Activated CD4-positive, alpha-beta memory T cell treated with anti-CD3 and anti-CD28 coated beads for 36 hours (primary cell): ENCODE measurements around the gene MRLN. TPM values are rescaled to one million over a fixed set of nuclear protein-coding genes. Genes with fewer than 3 reads are reported as not detected.
"Not testable (repeated sequence)": the region's sequence is repeated elsewhere in the genome, so short reads cannot be mapped to it uniquely, and the experiment has no call there.

ENCODE experiments used
- CTCF ChIA-PET: fragments of 350-600 bp; sonication (Branson Sonifier 250); formaldehyde crosslinking; loops from one replicate; lab custom pipeline; 2021; ENCODE audit warnings: antibody characterized with exemption, inconsistent platforms; lab: Charles Lee
- POLR2A ChIA-PET: fragments of 350-600 bp; sonication (Branson Sonifier 250); formaldehyde crosslinking; loops from one replicate; lab custom pipeline; 2021; ENCODE audit warnings: antibody characterized with exemption; lab: Charles Lee
- DNase-seq: peaks from one replicate; pipeline ENCODE4 v3.0.0-alpha.2; 2020
- H3K27ac Mint-ChIP-seq: one replicate; pipeline ENCODE4 v1.8.0; 2021; ENCODE audit warnings: mixed read lengths
- H3K27me3 Mint-ChIP-seq: one replicate; pipeline ENCODE4 v1.8.0; 2021; ENCODE audit warnings: mixed read lengths
- H3K36me3 Mint-ChIP-seq: one replicate; pipeline ENCODE4 v1.8.0; 2021; ENCODE audit warnings: mixed read lengths
- H3K4me1 Mint-ChIP-seq: one replicate; pipeline ENCODE4 v1.8.0; 2021; ENCODE audit warnings: low read depth, mixed read lengths
- H3K4me3 Mint-ChIP-seq: one replicate; pipeline ENCODE4 v1.8.0; 2021; ENCODE audit warnings: mild to moderate bottlenecking, mixed read lengths
- H3K9me3 Mint-ChIP-seq: one replicate; pipeline ENCODE4 v1.8.0; 2021; ENCODE audit warnings: mixed read lengths
- intact Hi-C: fragments of 100-400 bp; cut with micrococcal nuclease; formaldehyde crosslinking; loops from one replicate; pipeline ENCODE4 v1.15.1; 2023
- total RNA-seq, 2 experiments: library from RNA; stranded (reverse); gene quantifications; one replicate each; pipeline ENCODE4 v1.2.3, GENCODE V29; 2021

The MRLN gene
- not detected for total RNA-seq

GRCh38 chr10:59753267-59753666 lies at the start of gene MRLN:
Gene MRLN (minus strand): TSS chr10:59753455.
- ChIA-PET CTCF (no interaction called here), POLR2A (no interaction called here)
- no peaks in the 10 kb centered on the region for H3K9me3 Mint-ChIP-seq
- intact Hi-C loops = no loop called here
- H3K27me3 Mint-ChIP-seq = peaks cover 16% of the 10 kb centered on the region
- no peaks in the 10 kb centered on the region for H3K4me1 Mint-ChIP-seq
- H3K36me3 Mint-ChIP-seq = no peaks in the 10 kb centered on the region
- H3K27ac Mint-ChIP-seq = no peak within 1 kb of the TSS
- no peak for DNase-seq
- no peak within 1 kb of the TSS for H3K4me3 Mint-ChIP-seq

DNA sequence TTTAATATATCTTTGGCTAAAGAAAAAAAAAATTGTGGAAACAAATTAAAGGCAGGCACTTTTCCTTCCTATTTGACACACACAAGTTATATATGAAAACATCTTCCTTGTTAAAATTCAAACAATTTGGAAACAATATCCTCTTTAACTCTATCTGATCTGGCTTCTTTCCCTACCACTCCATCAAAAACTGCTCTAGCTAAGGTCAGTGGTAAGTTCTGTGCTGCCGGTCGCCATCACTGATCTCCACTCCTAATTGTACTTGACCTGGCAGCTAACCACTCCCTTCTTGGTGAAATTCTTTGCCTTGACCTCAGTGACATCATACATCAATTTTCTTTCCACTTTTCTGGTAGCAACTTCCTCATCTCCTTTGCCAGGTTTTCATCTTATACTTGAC lies 47.9 kb upstream of the MRLN start:
- H3K27ac Mint-ChIP-seq = no peak overlapping the region
- H3K36me3 Mint-ChIP-seq = peaks cover 75% of the 10 kb centered on the region
- DNase-seq = no peak
- ChIA-PET POLR2A (no interaction called here), CTCF (no interaction called here)
- peaks cover 2% of the 10 kb centered on the region for H3K9me3 Mint-ChIP-seq
- intact Hi-C loops = no loop called here
- H3K4me1 Mint-ChIP-seq = peaks cover 5% of the 10 kb centered on the region
- H3K4me3 Mint-ChIP-seq = no peak overlapping the region
- H3K27me3 Mint-ChIP-seq = no peaks in the 10 kb centered on the region

DNA sequence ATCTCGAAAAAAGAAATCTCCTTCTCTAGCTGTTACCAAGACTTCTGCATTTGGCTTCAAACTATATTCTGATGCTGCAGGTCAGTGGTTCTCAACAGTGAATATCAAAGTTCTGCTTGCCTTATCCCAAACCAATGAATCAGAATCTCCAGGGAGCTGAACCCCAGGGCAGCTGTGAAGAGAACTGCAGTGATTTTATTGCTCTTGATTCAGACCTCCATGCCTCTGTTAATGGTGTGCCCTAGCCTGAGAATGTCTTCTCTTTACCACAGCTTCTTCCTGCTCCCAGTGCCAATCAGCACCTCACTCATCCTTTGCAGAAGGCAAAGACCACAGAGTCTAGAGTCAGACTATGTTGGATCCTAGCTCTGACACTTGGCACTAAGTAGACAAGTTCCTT lies 46.2 kb upstream of the MRLN start:
- peaks cover 73% of the 10 kb centered on the region for H3K36me3 Mint-ChIP-seq
- H3K27me3 Mint-ChIP-seq = no peaks in the 10 kb centered on the region
- H3K4me1 Mint-ChIP-seq = peaks cover 5% of the 10 kb centered on the region
- peaks cover 2% of the 10 kb centered on the region for H3K9me3 Mint-ChIP-seq
- ChIA-PET POLR2A (no interaction called here), CTCF (interaction anchor here (0.7 to 1.5 kb wide), 4 partner anchors 11 to 173 kb away, joined by 3 to 5 read pairs (median 3); no protein-coding TSS in a partner anchor)
- no peak overlapping the region for H3K4me3 Mint-ChIP-seq
- no peak overlapping the region for H3K27ac Mint-ChIP-seq
- no peak for DNase-seq
- intact Hi-C loops = no loop called here

- peaks cover 6% of the 10 kb centered on the region for H3K4me1 Mint-ChIP-seq
- H3K9me3 Mint-ChIP-seq = peaks cover 2% of the 10 kb centered on the region
- intact Hi-C loops = no loop called here
- ChIA-PET CTCF (interaction anchor here (1.7 kb wide), 1 partner anchor 16 kb away, joined by 7 read pairs; no protein-coding TSS in a partner anchor), POLR2A (no interaction called here)
- no peak for DNase-seq
- H3K36me3 Mint-ChIP-seq = peaks cover 59% of the 10 kb centered on the region
- no peaks in the 10 kb centered on the region for H3K27me3 Mint-ChIP-seq
- no peak overlapping the region for H3K4me3 Mint-ChIP-seq
- H3K27ac Mint-ChIP-seq = no peak overlapping the region
These were observed 40.7 kb upstream of the MRLN start for GRCh38 chr10:59793919-59794318.

GRCh38 chr10:59792812-59793211 lies 39.6 kb upstream of the MRLN start:
- Mint-ChIP-seq H3K4me3 (no peak overlapping the region), H3K36me3 (peaks cover 56% of the 10 kb centered on the region), H3K27ac (no peak overlapping the region), H3K27me3 (no peaks in the 10 kb centered on the region), H3K4me1 (peaks cover 6% of the 10 kb centered on the region), H3K9me3 (peaks cover 2% of the 10 kb centered on the region)
- POLR2A ChIA-PET = no interaction called here
- CTCF ChIA-PET = interaction anchor here (1.7 kb wide), 1 partner anchor 17 kb away, joined by 7 read pairs; no protein-coding TSS in a partner anchor
- intact Hi-C loops = no loop called here
- DNase-seq = no peak

DNA sequence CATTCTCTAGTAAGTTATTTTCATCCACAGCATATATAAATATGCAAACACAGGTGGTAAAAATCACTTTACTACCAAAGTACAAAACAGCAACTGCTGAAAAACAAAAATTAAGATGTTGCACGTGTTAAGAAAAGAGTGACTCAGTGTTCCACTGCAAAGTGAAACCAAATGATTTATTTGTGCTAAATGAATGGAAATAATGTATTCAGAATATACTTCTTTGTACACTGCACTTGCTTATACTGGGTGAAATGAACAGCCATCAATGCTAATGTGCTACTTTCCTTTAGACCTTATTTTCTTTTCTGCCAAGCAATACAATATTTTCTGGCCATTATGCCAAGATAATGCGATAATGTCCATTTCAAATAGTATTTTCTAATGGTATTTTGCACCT lies 38.3 kb upstream of the MRLN start:
- Mint-ChIP-seq H3K36me3 (peaks cover 50% of the 10 kb centered on the region), H3K27ac (no peak overlapping the region), H3K27me3 (no peaks in the 10 kb centered on the region), H3K9me3 (peaks cover 2% of the 10 kb centered on the region), H3K4me3 (no peak overlapping the region), H3K4me1 (peaks cover 6% of the 10 kb centered on the region)
- POLR2A ChIA-PET = no interaction called here
- CTCF ChIA-PET = no interaction called here
- intact Hi-C loops = no loop called here
- no peak for DNase-seq

DNA sequence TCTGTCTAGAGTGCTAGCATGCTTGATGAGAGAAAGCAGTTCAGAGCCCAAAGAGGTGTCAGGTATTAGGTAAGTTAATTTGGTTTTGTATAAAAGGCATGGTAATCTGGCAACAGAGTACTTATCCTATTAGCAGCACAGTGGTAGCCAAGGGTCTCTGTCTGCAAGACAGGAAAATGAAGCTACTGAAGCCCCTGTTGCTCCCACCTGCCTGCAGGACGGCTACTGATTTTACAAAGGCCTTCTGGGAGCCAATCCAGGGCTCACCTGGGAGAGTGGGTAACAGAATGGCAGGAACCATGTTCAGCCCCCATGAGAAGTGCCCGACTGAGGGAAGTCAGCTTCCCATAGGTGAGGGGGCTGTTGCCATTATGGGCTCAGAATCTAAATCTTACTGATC lies 36.8 kb upstream of the MRLN start:
- POLR2A ChIA-PET = interaction anchor here (1.2 kb wide), 1 partner anchor 20 kb away, joined by 3 read pairs; no protein-coding TSS in a partner anchor
- H3K36me3 Mint-ChIP-seq = peaks cover 44% of the 10 kb centered on the region
- H3K9me3 Mint-ChIP-seq, DNase-seq, CTCF ChIA-PET, H3K4me1 Mint-ChIP-seq, H3K27ac Mint-ChIP-seq, intact Hi-C loops, H3K27me3 Mint-ChIP-seq, H3K4me3 Mint-ChIP-seq: not testable (repeated sequence)

- CTCF ChIA-PET, H3K27me3 Mint-ChIP-seq, DNase-seq, H3K9me3 Mint-ChIP-seq, intact Hi-C loops, H3K27ac Mint-ChIP-seq, H3K4me3 Mint-ChIP-seq, H3K4me1 Mint-ChIP-seq: not testable (repeated sequence)
- H3K36me3 Mint-ChIP-seq = peaks cover 33% of the 10 kb centered on the region
- POLR2A ChIA-PET = interaction anchor here (1.2 kb wide), 1 partner anchor 21 kb away, joined by 3 read pairs; no protein-coding TSS in a partner anchor
These were observed 35.7 kb upstream of the MRLN start for GRCh38 chr10:59788914-59789313.

- H3K36me3 Mint-ChIP-seq = peaks cover 21% of the 10 kb centered on the region
- H3K4me1 Mint-ChIP-seq, intact Hi-C loops, H3K4me3 Mint-ChIP-seq, CTCF ChIA-PET, H3K27me3 Mint-ChIP-seq, H3K9me3 Mint-ChIP-seq, POLR2A ChIA-PET, H3K27ac Mint-ChIP-seq, DNase-seq: not testable (repeated sequence)
These were observed 33.8 kb upstream of the MRLN start for GRCh38 chr10:59787032-59787431.

GRCh38 chr10:59785476-59785875 lies 32.2 kb upstream of the MRLN start:
- peaks cover 15% of the 10 kb centered on the region for H3K36me3 Mint-ChIP-seq
- H3K9me3 Mint-ChIP-seq, H3K27ac Mint-ChIP-seq, H3K27me3 Mint-ChIP-seq, DNase-seq, intact Hi-C loops, H3K4me1 Mint-ChIP-seq, POLR2A ChIA-PET, H3K4me3 Mint-ChIP-seq: not testable (repeated sequence)
- CTCF ChIA-PET = interaction anchor here (0.7 kb wide), 1 partner anchor 121 kb away, joined by 5 read pairs; no protein-coding TSS in a partner anchor

DNA sequence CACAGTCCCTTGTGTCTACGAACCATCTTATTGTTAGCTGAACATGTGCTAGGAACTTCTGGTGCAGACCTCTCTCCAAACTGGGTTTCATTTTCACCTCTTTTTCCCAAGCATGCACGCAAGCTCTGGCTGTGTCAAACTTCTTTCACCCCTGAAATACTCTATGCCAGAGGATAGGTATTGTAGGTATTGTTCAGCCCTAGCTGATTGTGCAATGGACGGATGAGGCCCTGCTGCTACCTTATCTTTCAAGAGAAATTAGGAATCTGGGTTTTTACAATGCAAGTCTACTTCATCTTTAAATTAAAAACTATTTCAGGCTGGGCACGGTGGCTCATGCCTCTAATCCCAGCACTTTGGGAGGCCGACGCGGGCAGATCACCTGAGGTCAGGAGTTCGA lies 28.3 kb upstream of the MRLN start:
- no peak overlapping the region for H3K27ac Mint-ChIP-seq
- peaks cover 9% of the 10 kb centered on the region for H3K9me3 Mint-ChIP-seq
- ChIA-PET POLR2A (no interaction called here), CTCF (interaction anchor here (0.7 kb wide), 1 partner anchor 28 kb away, joined by 3 read pairs; no protein-coding TSS in a partner anchor)
- intact Hi-C loops = no loop called here
- no peak for DNase-seq
- H3K36me3 Mint-ChIP-seq = peaks cover 3% of the 10 kb centered on the region
- no peak overlapping the region for H3K4me3 Mint-ChIP-seq
- peaks cover 1% of the 10 kb centered on the region for H3K27me3 Mint-ChIP-seq
- no peaks in the 10 kb centered on the region for H3K4me1 Mint-ChIP-seq

DNA sequence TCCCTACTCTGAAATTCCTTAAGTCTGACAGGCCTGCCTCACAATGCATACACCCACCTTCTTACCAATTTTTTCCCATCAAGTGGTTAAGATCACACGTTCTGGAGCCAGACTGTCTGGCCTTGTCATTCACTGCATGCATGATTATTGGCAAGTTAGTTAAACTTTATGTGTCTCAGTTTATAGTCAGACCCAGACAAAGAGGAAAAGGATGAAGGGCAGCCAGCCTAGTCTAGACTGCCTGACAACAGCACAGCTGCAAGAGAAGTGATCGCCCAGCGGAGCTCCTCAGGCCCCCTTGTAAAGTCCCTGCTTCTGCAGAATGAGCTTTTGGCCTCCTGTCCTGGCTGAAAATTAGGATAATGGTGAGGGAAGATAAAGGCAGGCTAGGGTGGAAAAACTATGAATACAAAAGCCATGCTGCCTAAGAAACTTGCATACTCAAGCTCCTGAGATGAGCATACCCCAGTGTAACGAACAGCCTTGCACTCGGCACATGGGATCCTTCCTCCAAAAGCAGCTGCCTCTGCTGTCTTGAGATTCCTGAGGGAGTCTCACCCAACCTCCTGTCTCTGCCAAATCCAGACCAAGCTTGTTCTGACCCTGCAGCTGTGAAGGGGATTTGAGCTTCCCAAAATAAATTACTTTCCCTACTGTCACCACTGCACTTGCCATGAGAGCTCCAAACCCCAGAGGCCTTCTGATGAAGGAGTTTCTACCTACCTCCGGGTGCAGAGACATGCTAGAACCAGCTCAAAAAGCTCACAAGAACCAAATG lies 26.7 kb upstream of the MRLN start:
- CTCF ChIA-PET = interaction anchor here (0.6 kb wide), 1 partner anchor 154 kb away, joined by 3 read pairs; no protein-coding TSS in a partner anchor
- Mint-ChIP-seq H3K4me3 (no peak overlapping the region), H3K36me3 (no peaks in the 10 kb centered on the region), H3K9me3 (peaks cover 10% of the 10 kb centered on the region), H3K27ac (no peak overlapping the region), H3K4me1 (no peaks in the 10 kb centered on the region), H3K27me3 (peaks cover 1% of the 10 kb centered on the region)
- no peak for DNase-seq
- intact Hi-C loops = no loop called here
- POLR2A ChIA-PET = no interaction called here
